ENCODE results near the gene AEN. TPM values are rescaled to one million over a fixed set of nuclear protein-coding genes. Genes with fewer than 3 reads are reported as not detected.

AEN gene
- total RNA-seq, 1 experiment from 2014 or later, result 36.2 TPM

DNA sequence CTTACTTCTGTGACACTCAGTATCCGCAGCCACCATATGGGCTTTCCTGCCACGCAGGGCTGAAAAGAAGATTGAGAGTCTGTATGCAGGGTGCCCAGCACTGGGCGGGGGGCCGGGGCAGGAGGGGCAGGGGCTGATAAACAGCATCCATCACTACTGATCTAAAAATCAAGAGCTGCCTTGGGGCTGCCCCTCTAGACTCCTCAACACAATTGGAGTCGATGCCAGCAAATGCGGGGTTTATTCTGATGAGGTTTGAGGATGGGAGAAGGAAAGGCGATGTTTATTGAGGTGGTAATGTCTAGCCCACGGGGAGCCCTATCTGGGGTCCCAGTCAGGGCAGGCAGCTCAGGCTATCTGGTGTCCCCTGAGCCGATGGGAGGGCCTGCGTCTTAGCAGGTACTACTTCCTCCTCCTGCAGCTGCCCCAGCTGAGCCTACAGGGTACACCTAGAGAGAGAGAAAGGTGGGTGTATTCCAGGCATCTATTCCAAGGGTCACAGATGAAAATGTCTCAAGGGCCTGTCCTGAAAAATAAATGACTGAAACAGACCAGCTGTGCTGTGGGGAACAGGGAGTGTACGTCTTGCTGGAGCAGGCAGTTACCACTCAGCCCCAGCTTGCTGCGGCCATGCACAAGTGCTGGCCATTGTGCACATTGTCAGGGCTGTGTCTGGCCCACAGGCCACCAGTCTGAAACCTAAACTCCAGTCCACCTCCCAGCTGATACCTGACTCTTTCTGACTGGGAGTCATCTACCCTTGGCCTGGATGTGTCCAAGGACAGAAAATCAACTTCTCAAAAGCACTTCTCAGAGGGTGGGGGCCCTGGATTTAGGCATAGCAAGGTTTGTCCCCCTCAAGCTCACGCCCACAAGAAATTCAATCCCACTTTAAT is 37.2 kb downstream of the AEN start:
- DNase-seq (ENCODE audit: low read depth, low spot score) (no peak), ATAC-seq (no peak)
- Histone ChIP-seq H3K9me2 (ENCODE audit: insufficient read depth) (no peaks in the 10 kb centered on the region), H3K9me3 (ENCODE audit: control insufficient read depth in 1 of 2, insufficient read depth in 1 of 2, low read depth in 1 of 2, low read length in 2 of 2) (no peaks in the 10 kb centered on the region), H3K27me3 (ENCODE audit: insufficient read depth, low read length) (no peaks in the 10 kb centered on the region), H3K79me2 (ENCODE audit: insufficient read depth, low read length) (no peaks in the 10 kb centered on the region), H4K20me1 (ENCODE audit: insufficient read depth) (no peaks in the 10 kb centered on the region), H2AFZ (ENCODE audit: low read depth, low read length, poor library complexity, severe bottlenecking) (no peak overlapping the region), H3K9ac (ENCODE audit: low read length) (no peak overlapping the region), H3K4me1 (ENCODE audit: control insufficient read depth in 1 of 2, insufficient read depth in 2 of 2, low read length in 2 of 2) (peaks cover 6 to 17% of the 10 kb centered on the region in 2 experiments; a peak in 3 of 4 replicates), H3K27ac (ENCODE audit: low read depth, low read length) (no peak overlapping the region), H3K4me2 (ENCODE audit: low read length) (peak overlapping the region; percentile 59), H3K36me3 (ENCODE audit: control insufficient read depth in 1 of 2, insufficient read depth in 2 of 2, low read length in 2 of 2) (no peaks in the 10 kb centered on the region), H3K4me3 (replicated peaks in 1 of 2; ENCODE audit: low read depth in 1 of 2, low read length in 2 of 2) (no peak overlapping the region)
- ChIA-PET POLR2A (interaction anchor here (0.9 kb wide), 1 partner anchor 20 kb away, joined by 3 read pairs; the partner anchor contains the start of gene ISG20), CTCF (interaction anchor here (0.7 to 7.1 kb wide), 5 partner anchors 28 to 221 kb away, joined by 3 to 82 read pairs (median 4); no protein-coding TSS in a partner anchor), RAD21 (ENCODE audit: low non-redundant PET in 1 of 2, low total read pairs in 2 of 2, uncharacterized antibody in 2 of 2, unreplicated experiment in 2 of 2) (interaction anchor here (0.6 to 2.2 kb wide), 4 partner anchors 176 to 520 kb away, joined by 3 to 13 read pairs (median 6); no protein-coding TSS in a partner anchor)
- TF ChIP-seq EZH2 (IDR thresholded peaks at IDR 0.05) (no peak), ELF1 (IDR thresholded peaks at IDR 0.05; ENCODE audit: borderline replicate concordance, low read depth) (no peak), JUND (IDR thresholded peaks at IDR 0.05) (no peak), POLR2AphosphoS5 (IDR thresholded peaks at IDR 0.05; ENCODE audit: low read depth, low read length) (no peak), SP1 (IDR thresholded peaks at IDR 0.05; ENCODE audit: low read depth) (no peak), RAD21 (IDR thresholded peaks at IDR 0.05; ENCODE audit: low read depth) (no peak), CEBPB (IDR thresholded peaks at IDR 0.05; ENCODE audit: low read depth) (no peak), CBX3 (IDR thresholded peaks at IDR 0.05; ENCODE audit: low read depth) (no peak)
- TF ChIP-seq, protein P1, sequence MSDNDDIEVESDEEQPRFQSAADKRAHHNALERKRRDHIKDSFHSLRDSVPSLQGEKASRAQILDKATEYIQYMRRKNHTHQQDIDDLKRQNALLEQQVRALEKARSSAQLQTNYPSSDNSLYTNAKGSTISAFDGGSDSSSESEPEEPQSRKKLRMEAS (IDR thresholded peaks at IDR 0.05), result no peak
- BruUV-seq (replicated peaks), result no TSS peak
- intact Hi-C loops (cut with micrococcal nuclease), result loop anchor here (5.0 kb wide), 1 partner anchor 239 kb away; the partner anchor contains the start of gene HAPLN3
